Measurements from ENCODE around the gene RTP5.
"Not testable (repeated sequence)": the region's sequence is repeated elsewhere in the genome, so short reads cannot be mapped to it uniquely, and the experiment has no call there.

GRCh38 chr2:241907831-241908230 is 38.3 kb downstream of the RTP5 start:
- TF ChIP-seq, protein P1, sequence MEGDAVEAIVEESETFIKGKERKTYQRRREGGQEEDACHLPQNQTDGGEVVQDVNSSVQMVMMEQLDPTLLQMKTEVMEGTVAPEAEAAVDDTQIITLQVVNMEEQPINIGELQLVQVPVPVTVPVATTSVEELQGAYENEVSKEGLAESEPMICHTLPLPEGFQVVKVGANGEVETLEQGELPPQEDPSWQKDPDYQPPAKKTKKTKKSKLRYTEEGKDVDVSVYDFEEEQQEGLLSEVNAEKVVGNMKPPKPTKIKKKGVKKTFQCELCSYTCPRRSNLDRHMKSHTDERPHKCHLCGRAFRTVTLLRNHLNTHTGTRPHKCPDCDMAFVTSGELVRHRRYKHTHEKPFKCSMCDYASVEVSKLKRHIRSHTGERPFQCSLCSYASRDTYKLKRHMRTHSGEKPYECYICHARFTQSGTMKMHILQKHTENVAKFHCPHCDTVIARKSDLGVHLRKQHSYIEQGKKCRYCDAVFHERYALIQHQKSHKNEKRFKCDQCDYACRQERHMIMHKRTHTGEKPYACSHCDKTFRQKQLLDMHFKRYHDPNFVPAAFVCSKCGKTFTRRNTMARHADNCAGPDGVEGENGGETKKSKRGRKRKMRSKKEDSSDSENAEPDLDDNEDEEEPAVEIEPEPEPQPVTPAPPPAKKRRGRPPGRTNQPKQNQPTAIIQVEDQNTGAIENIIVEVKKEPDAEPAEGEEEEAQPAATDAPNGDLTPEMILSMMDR (conservative IDR thresholded peaks at IDR 0.05; ENCODE audit: low read depth, low read length) = not testable (repeated sequence)
- not testable (repeated sequence) for TF ChIP-seq EZH2 (IDR thresholded peaks at IDR 0.05; ENCODE audit: borderline replicate concordance, low read depth, low read length, poor library complexity, severe bottlenecking)
